ENCODE results near the gene ENTPD7. TPM values are rescaled to one million over a fixed set of nuclear protein-coding genes. Genes with fewer than 3 reads are reported as not detected.

Gene ENTPD7
- total and polyA plus RNA-seq, 2 of the 8 experiments (the other 6 are each of a cell fraction or from before 2014, with no cell fraction given) = 5.0 to 15.6 TPM

DNA sequence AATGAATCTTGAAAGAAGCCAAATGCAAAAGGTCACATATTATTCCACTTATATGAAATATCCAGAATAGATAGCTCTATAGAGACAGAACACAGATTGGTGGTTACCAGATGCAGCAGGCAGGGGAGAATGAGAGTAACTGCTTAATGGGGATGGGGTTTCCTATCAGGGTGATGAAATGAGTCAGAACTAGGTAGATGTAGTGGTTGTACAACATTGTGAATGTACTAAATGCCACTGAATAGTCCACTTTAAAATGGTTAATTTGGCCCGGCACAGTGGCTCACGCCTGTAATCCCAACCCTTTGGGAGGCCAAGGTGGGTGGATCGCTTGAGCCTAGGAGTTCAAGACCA, 29.7 kb upstream of the ENTPD7 start:
- Histone ChIP-seq H2BK12ac (ENCODE audit: low read depth, low read length) (no peak overlapping the region), H3K23me2 (ENCODE audit: low read depth, low read length) (no peaks in the 10 kb centered on the region), H3K36me3 (ENCODE audit: control insufficient read depth in 2 of 4, insufficient read depth in 4 of 4, low read length in 3 of 4) (no peaks in the 10 kb centered on the region; a peak in 1 of 8 replicates), H2BK15ac (ENCODE audit: low read length) (no peak overlapping the region), H3K27me3 (replicated peaks in 1 of 4; ENCODE audit: control insufficient read depth in 3 of 4, extremely low read depth in 1 of 4, insufficient read depth in 3 of 4, low read length in 3 of 4) (no peaks in the 10 kb centered on the region), H3K4me3 (ENCODE audit: extremely low read depth in 1 of 4, insufficient read depth in 2 of 4, low read depth in 3 of 4, low read length in 4 of 4) (no peak overlapping the region), H4K20me1 (replicated peaks in 1 of 2; ENCODE audit: control insufficient read depth in 1 of 2, insufficient read depth in 2 of 2, low read length in 2 of 2) (no peaks in the 10 kb centered on the region), H3K79me1 (ENCODE audit: low read depth, low read length) (no peaks in the 10 kb centered on the region), H3K4me1 (replicated peaks in 1 of 4; ENCODE audit: control insufficient read depth in 3 of 4, insufficient read depth in 4 of 4, low read length in 3 of 4) (peaks cover 0 to 2% (median 0%) of the 10 kb centered on the region in 4 experiments; a peak in 1 of 7 replicates), H3K14ac (ENCODE audit: insufficient read length) (no peak overlapping the region), H4K91ac (replicated peaks; ENCODE audit: insufficient read length, low read length) (no peak overlapping the region), H3K4ac (replicated peaks; ENCODE audit: insufficient read length, low read depth, low read length) (no peak overlapping the region), H3K4me2 (ENCODE audit: insufficient read depth in 1 of 2, low read depth in 2 of 2, low read length in 2 of 2) (no peak overlapping the region), H3K79me2 (ENCODE audit: control insufficient read depth in 1 of 2, insufficient read depth in 2 of 2, low read length in 2 of 2) (no peaks in the 10 kb centered on the region), H3K27ac (ENCODE audit: low read depth, low read length) (no peak overlapping the region), H2BK20ac (ENCODE audit: low read length) (no peak overlapping the region), H4K5ac (ENCODE audit: insufficient read length, low read depth, low read length) (no peak overlapping the region), H3K9ac (replicated peaks in 1 of 4; ENCODE audit: extremely low read depth in 1 of 4, low read depth in 3 of 4, low read length in 3 of 4) (no peak overlapping the region), H3K18ac (ENCODE audit: extremely low read depth, low read length) (no peak overlapping the region), H3K56ac (replicated peaks; ENCODE audit: insufficient read length, low read depth, low read length) (no peak overlapping the region), H3K9me3 (ENCODE audit: insufficient read depth in 2 of 2, low read depth in 1 of 2, low read length in 1 of 2) (no peaks in the 10 kb centered on the region), H2BK5ac (ENCODE audit: low read depth, low read length) (no peak overlapping the region), H2AK5ac (ENCODE audit: low read depth, low read length) (no peak overlapping the region), H4K8ac (ENCODE audit: extremely low read depth, insufficient read depth, low read length) (no peak overlapping the region), H2BK120ac (replicated peaks; ENCODE audit: low read depth, low read length) (no peak overlapping the region), H3K23ac (ENCODE audit: insufficient read length) (no peak overlapping the region), H2AFZ (ENCODE audit: low read length) (no peak overlapping the region)
- ChIA-PET CTCF (ENCODE audit: partially characterized antibody) (interaction anchor here (0.9 kb wide), 1 partner anchor 16 kb away, joined by 3 read pairs; no protein-coding TSS in a partner anchor), POLR2A (ENCODE audit: partially characterized antibody) (interaction anchor here (0.6 kb wide), 1 partner anchor 84 kb away, joined by 4 read pairs; no protein-coding TSS in a partner anchor)
- no peak for DNase-seq (ENCODE audit: low read depth in 1 of 2, low spot score in 2 of 2)
- no peak for FAIRE-seq
- 69% methylated on average over 2 of the region's 3 CpGs; no CpG with 5 or more reads in 1 of the 2 experiments for WGBS, 2 experiments (ENCODE audit: extremely low coverage in 1 of 2, insufficient coverage in 1 of 2, insufficient read length in 1 of 2, insufficient replicate concordance in 2 of 2, low coverage in 1 of 2, low lambda C conversion rate in 2 of 2, missing lambda C conversion rate in 1 of 2)
- TF ChIP-seq HDAC2 (IDR thresholded peaks at IDR 0.05; ENCODE audit: borderline replicate concordance in 1 of 2, low read depth in 2 of 2, low read length in 2 of 2) (no peak), ASH2L (IDR thresholded peaks at IDR 0.05; ENCODE audit: low read length) (no peak), TBP (IDR thresholded peaks at IDR 0.05; ENCODE audit: low read depth, low read length) (no peak), JUN (IDR thresholded peaks at IDR 0.05; ENCODE audit: low read depth, low read length) (no peak), BRCA1 (IDR thresholded peaks at IDR 0.05; ENCODE audit: low read depth, low read length) (no peak), SP4 (IDR thresholded peaks at IDR 0.05; ENCODE audit: low read length) (no peak), SIRT6 (IDR thresholded peaks at IDR 0.05; ENCODE audit: low read length) (no peak)
